GF-D8 (cell line): ENCODE data around the gene LRRC46.
A peak's percentile ranks its signal among the peaks of the same experiment; 100 is the strongest.

ENCODE experiments used
- DNase-seq: peaks from one replicate; lab custom pipeline; 2025; lab: John Stamatoyannopoulos, UW

Gene LRRC46

GRCh38 chr17:47808830-47809480 is 22.5 kb upstream of the LRRC46 start:
- no peak for DNase-seq

DNA sequence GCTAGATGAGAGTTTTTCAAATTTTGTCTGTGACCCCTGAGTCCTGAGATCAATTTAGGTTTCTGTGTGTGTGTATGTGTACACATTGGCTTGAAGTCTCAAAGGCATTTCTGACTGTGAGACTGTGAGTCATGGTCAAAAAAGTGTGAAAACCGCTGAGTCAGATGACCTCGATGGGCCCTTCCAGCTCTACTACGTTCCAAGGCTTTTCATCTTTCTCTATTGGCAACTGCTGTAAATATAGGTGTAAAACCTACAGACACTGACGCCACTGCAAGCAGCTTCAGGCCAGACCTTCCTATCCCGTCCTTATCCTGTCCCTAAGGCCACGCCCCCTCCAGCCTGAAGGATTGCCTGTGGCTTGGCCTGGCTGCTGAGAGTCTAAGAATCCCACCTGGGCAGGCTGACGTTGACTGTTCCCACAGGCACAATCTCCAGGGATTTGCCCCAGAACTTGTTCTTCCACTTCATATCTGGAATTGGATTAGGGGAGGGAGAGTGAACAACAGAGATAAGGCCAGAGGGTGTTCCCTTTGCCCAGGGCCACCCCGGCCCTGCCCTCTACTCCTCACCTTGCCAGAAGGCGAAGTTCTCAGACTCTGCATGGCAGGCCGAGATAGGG is 21.2 kb upstream of the LRRC46 start:
- DNase-seq: no peak

DNA sequence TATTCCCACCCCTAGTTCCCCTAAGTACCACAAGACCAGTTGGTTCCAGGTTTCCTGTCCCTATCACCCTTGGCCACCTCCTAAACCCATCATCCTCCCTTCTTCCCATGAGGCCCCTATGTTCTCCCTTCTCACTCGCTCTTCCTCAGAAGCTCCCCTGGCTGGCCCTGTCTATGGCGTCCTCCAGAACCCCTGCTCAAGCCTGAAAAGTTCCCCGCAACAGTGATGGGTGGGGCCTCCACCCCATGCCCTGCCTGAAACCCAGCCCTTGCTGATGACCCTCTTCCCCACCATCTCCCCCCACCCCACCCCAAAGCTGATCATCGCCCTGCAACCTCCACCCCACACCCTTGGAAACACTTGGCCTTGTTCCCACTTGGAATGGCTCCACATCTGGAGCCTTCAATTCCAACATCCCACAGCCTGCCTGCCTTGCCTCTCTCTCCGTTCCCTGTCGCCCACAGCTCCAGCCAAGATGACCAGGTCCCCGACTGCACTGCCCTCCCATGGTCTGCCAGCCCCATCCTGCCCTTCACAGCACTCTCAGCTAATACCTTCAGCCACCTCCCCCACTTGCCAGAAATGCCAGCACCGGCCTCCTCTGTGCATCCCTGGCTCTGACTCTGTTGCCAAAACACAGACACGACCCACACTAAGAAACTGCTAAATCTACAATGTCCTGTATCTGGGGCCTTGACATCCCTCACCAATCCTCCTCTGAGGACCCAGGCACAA is 20.4 kb upstream of the LRRC46 start:
- DNase-seq: no peak

GRCh38 chr17:47811709-47812108 is 19.8 kb upstream of the LRRC46 start:
- no peak for DNase-seq

DNA sequence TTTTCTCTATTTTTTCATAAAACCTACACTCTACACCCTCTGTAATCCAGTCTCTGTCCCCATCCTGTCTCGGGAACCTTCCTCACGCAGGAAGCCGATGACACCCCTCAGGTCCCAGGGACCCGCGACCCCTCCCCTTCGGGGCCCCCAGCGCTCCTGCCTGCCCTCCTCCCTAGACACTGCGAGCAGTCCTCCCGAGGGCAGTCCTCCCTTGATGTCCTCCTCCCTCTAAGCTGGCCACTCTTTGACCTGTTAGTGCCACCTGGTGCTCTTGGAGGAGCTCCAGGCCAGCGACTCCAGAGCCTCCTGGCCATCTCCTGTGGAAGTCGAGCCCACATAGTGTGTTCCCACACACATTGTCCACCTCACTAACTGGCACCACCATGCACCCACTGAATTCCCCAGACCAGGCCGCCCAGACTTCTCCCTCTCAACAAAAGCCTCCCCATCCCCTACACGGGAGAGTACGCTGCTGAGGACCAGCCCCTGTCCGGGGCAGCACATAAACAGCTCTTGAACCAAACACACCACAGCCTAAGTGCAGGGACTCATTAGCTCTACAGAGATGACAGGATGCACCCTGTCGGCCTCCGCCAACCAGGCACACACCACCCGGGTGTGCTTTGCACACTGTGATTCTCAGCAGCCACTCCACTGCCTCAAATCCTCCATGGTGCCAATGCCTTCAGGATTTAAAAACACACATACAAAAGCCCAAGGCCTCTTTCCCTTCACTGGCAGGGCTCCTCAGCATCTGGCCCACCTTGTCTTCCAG is 19.1 kb upstream of the LRRC46 start:
- no peak for DNase-seq

GRCh38 chr17:47813077-47813476 is 18.4 kb upstream of the LRRC46 start:
- no peak for DNase-seq

DNA sequence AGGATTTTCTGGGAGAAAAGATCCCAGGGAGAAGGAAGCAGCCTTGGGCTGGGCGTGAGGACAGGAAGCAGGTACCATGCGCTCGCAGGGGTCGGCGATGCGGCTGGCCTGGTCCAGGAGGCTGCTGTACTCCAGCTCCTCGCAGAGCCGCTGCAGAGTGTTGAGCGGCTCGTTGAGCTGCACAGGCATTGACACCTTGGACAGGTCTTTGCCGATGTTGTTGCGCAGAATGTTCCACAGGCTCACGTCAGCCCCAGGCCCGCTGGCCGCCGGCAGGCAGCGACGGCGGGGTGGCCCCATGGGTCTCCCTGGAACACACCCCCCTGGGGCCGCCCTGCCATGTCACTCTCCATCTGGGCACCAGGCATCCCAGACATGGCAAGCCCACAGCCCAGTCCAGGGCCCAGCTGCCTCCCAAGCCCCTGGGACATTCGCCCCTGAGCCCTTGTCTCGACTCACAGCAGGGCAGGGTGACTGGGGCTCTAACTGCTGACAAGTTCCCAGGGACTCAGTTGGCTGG is 17.9 kb upstream of the LRRC46 start:
- DNase-seq: no peak

DNA sequence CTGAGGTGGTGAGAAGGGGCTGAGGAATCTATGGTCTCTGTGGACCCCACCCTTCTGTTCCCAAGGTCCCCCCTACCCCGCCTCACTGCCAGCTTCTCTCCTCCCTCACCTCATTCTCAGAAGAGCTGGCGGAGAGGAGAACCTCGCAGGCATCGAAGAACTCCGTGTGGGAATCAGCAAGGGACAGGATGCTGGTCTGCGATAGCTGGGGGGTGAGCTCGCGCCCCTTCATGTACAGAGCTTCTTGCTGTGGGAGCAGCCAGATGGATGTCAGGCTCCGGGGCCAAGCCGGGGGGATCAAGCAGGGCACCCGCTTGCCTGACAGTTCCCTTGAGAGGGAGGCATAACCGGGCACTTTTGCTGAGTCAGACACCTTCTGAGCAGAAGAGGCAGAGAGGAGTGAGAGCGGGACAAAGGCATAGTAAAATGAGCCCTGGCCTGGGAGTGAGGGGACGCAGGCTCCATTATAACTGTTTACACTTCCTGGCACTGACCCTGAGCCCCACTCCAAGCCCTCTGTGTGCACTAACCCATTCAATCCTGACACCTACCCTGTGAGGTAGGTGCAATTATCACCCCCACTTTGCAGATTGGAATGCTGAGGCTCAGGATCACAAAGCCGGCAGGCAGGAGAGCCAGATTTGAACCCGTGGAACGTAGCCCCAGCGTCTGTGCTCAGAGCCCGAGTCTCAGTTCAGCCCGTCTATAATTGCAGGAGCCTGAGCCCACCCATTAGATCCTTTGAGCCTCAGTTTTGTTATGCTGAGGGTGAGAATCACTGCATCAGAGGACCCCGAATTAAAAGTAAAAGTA is 16.2 kb upstream of the LRRC46 start:
- DNase-seq: no peak

GRCh38 chr17:47816111-47816735 is 15.2 kb upstream of the LRRC46 start:
- no peak for DNase-seq

DNA sequence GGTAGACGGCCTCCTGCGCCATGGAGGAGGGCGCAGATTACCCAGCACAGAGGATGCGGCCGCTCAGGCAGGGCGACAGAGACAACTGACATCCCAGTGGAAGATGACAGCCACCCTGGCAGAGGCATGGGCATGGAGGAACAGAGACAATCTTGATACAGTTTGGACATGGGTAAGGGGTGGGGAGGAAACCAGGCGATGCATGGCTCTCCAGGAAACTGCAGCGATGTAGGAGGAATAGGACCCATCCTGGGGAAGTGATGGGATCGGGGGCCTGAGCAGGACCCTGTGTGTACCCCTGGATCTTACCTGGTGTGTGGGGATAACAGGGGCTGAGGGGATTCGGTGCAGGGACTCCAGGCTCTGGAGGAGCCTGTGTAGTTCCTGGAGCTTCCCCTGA is 14.5 kb upstream of the LRRC46 start:
- DNase-seq: no peak

- no peak for DNase-seq
Observed at GRCh38 chr17:47818002-47818695, 13.3 kb upstream of the LRRC46 start.

DNA sequence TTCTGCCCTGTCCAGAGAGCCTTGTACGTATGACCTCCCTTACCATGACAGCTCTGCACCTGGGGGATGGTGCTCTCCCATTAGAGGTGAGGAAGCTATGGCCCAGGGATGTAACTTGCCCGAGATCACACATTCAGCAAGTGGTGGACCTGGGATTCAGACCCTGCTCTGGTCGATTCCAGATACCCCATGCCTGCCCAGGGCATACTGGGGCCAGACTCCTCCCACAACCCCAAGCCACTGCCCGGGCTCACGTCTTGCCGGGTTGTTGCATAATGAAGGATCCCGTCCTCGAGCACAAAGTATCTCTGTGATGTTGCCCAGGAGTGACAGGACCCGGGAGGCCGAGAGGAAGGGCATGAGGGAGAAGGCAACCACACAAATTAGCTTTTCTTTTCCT is 12.0 kb upstream of the LRRC46 start:
- DNase-seq: no peak

- no peak for DNase-seq
Observed at GRCh38 chr17:47820033-47820789, 11.3 kb upstream of the LRRC46 start.

GRCh38 chr17:47821031-47821423 is 10.4 kb upstream of the LRRC46 start:
- no peak for DNase-seq

DNA sequence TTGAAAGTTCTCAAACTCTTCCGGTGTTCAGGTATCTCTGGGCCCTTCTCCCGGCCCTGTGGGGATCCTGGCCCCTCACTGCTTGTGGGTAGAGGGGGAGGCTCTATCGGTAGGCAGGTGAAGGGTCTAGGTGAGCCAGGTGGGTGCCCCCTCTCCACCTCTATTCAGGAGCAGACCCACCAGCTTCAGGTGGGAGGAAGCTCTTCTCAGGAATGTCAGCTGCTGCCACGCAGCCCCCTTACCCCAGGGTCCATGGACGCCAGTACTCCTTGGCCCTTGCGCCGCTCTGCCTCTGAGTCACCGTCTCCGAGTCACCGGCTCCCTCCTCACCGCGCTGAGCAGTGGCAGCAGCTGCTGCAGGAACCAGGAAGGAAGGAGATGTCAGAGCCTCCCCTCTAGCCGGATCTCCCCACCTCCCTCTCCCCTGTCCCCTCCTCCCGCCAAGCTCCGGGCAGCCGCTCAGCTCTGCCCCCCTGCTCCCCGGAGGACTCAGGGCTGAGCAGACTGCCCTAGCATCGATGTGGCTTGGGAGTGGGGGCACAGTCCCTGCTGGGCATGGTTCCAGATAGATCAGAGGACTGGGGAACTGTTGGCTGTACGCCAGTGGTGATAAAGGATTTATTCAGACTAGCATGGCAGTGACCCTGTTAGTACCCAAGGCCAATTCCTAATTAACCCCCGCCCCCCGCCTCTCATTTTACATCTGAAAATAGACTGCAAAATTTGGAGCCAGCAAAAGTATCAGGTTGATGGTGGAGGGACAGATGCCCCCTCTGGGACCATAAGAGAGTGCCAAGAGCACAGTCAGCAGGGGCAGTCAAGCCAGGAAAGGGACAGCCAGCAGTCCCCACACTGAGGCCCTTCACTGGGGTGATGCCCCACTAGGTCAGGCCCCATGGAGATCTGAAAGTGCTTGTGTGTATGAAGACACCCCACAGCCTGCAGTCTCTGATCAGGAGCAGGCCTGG is 9.8 kb upstream of the LRRC46 start, which contains the start of gene OSBPL7:
Gene OSBPL7, minus strand, starts transcription at position 371 of the 968 bp plus-strand sequence. CDS start 1,516 bp downstream, outside the sequence.
- peak; percentile 67 for DNase-seq

- DNase-seq: no peak
Observed at GRCh38 chr17:47822785-47823184, 8.7 kb upstream of the LRRC46 start.

DNA sequence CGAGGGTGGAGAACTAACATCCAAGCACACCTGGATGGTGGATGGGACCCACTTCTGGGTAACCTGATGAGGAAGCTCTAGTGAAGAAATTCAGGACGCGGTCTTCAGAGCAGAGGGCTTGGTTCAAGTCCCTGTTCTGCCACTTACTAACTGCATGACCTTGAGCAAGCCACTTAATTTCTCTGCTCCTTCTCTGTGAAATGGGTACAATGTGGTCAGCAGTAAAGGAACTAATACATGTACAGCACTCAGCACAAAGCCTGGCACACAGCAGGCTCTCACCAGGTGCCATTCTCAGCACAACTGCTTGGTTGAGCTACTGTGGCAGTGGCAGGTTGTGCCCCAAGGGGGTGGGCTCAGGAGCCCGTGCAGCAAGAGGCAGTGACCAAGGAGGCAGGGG is 8.0 kb upstream of the LRRC46 start:
- DNase-seq: no peak

GRCh38 chr17:47829870-47830269 is 1.6 kb upstream of the LRRC46 start:
- no peak for DNase-seq
